AG04449 (cell line): ENCODE measurements around the gene COMMD3.

ENCODE experiments used
- CTCF ChIA-PET: fragments of 350-600 bp; formaldehyde crosslinking; extraction: SDS; loops from one replicate; lab custom pipeline; 2021; ENCODE audit warnings: antibody characterized with exemption; lab: Yijun Ruan, JAX
- POLR2A ChIA-PET: fragments of 400-600, 350-600 bp; formaldehyde crosslinking; extraction: SDS; loops from one replicate; lab custom pipeline; 2020; ENCODE audit warnings: antibody characterized with exemption, inconsistent platforms; lab: Yijun Ruan, JAX
- DNase-seq: peaks from one replicate; pipeline ENCODE4 v3.0.0-alpha.2; 2010; ENCODE audit warnings: low read depth, low spot score
- H3K4me3 ChIP-seq: 2 replicates; pipeline ENCODE4 v1.5.1; 2011; ENCODE audit warnings: low read depth, mild to moderate bottlenecking, control low read depth, low read length
- CTCF ChIP-seq: IDR thresholded peaks from one replicate; pipeline ENCODE4 v1.5.1; 2011; ENCODE audit warnings: mild to moderate bottlenecking, moderate library complexity, low read length, control low read depth, inconsistent platforms; ENCODE audit not compliant: insufficient read depth; ENCODE audit errors: missing control alignments

COMMD3 gene

GRCh38 chr10:22338931-22339330, 22.7 kb downstream of the COMMD3 start:
- POLR2A ChIA-PET, result no interaction called here
- CTCF ChIA-PET, result interaction anchor here (0.7 to 1.5 kb wide), 5 partner anchors 13 to 91 kb away, joined by 3 to 4 read pairs (median 3); partner anchors contain the start of gene COMMD3
- H3K4me3 ChIP-seq, result no peak overlapping the region
- TF ChIP-seq CTCF, result no peak
- DNase-seq, result no peak

GRCh38 chr10:22339761-22340328, 23.7 kb downstream of the COMMD3 start:
- TF ChIP-seq CTCF, result no peak
- DNase-seq, result no peak
- peak overlapping the region; percentile 73 for H3K4me3 ChIP-seq
- CTCF ChIA-PET, result interaction anchor here (0.6 to 1.2 kb wide), 3 partner anchors 23 to 90 kb away, joined by 3 read pairs; no protein-coding TSS in a partner anchor
- POLR2A ChIA-PET, result interaction anchor here (0.6 to 1.7 kb wide), 7 partner anchors 8 to 98 kb away, joined by 3 to 11 read pairs (median 3); partner anchors contain the start of genes BMI1 and COMMD3

- ChIA-PET POLR2A (interaction anchor here (0.6 to 1.7 kb wide), 8 partner anchors 9 to 98 kb away, joined by 3 to 11 read pairs (median 3); partner anchors contain the start of genes BMI1 and COMMD3), CTCF (interaction anchor here (0.7 to 3.0 kb wide), 3 partner anchors 24 to 648 kb away, joined by 3 to 9 read pairs (median 3); no protein-coding TSS in a partner anchor)
- no peak for TF ChIP-seq CTCF
- no peak for DNase-seq
- peak overlapping the region; percentile 73 for H3K4me3 ChIP-seq
Observed at GRCh38 chr10:22340329-22341189, 24.4 kb downstream of the COMMD3 start.

GRCh38 chr10:22341190-22341925, 25.2 kb downstream of the COMMD3 start:
- H3K4me3 ChIP-seq, result peak overlapping the region; percentile 73
- no peak for TF ChIP-seq CTCF
- DNase-seq, result no peak
- ChIA-PET POLR2A (interaction anchor here (0.6 to 1.7 kb wide), 4 partner anchors 25 to 97 kb away, joined by 3 to 11 read pairs (median 5); partner anchors contain the start of gene COMMD3), CTCF (interaction anchor here (0.6 to 3.0 kb wide), 2 partner anchors 9 to 648 kb away, joined by 3 to 9 read pairs; no protein-coding TSS in a partner anchor)

GRCh38 chr10:22341926-22342196, 25.7 kb downstream of the COMMD3 start:
- no peak for DNase-seq
- ChIA-PET POLR2A (no interaction called here), CTCF (interaction anchor here (0.6 to 3.0 kb wide), 2 partner anchors 9 to 647 kb away, joined by 3 to 9 read pairs; no protein-coding TSS in a partner anchor)
- TF ChIP-seq CTCF, result no peak
- H3K4me3 ChIP-seq, result no peak overlapping the region
